GM23338 (cell line): ENCODE results near the gene NPAS3.

Experiments used
- CREB1 ChIP-seq: fragments of 250-450 bp; sonication (Bioruptor Pico); IDR thresholded peaks from 2 replicates; pipeline ENCODE4 v1.5.0; 2020; ENCODE audit warnings: low read depth, mild to moderate bottlenecking, moderate library complexity
- CTCF ChIP-seq, 2 experiments: fragments of 200-600 bp in 1 of 2; sonication (generic) in 1 of 2; conservative IDR thresholded peaks; 2 replicates each; pipeline versions ENCODE4 v1.5.1 to v1.6.1; 2016 to 2017; ENCODE audit warnings: antibody characterized with exemption in 2 of 2, low read depth in 2 of 2, mild to moderate bottlenecking in 2 of 2, moderate library complexity in 1 of 2
- ETS1 ChIP-seq: IDR thresholded peaks from 2 replicates; pipeline ENCODE4 v1.6.1; 2016; ENCODE audit warnings: antibody characterized with exemption
- EZH2 ChIP-seq: fragments of 200-600 bp; sonication (generic); IDR thresholded peaks from one replicate; pipeline ENCODE4 v1.8.0; 2017; ENCODE audit warnings: antibody characterized with exemption, mild to moderate bottlenecking, low read depth; ENCODE audit not compliant: unreplicated experiment
- EZH2phosphoT487 ChIP-seq: fragments of 200-600 bp; sonication (generic); IDR thresholded peaks from one replicate; pipeline ENCODE4 v1.8.1; 2018; ENCODE audit warnings: antibody characterized with exemption; ENCODE audit not compliant: unreplicated experiment
- JUNB ChIP-seq: IDR thresholded peaks from one replicate; pipeline ENCODE4 v1.6.1; 2016; ENCODE audit warnings: antibody characterized with exemption; ENCODE audit not compliant: unreplicated experiment
- NANOG ChIP-seq: IDR thresholded peaks from 2 replicates; pipeline ENCODE4 v1.6.1; 2016; ENCODE audit warnings: antibody characterized with exemption, borderline replicate concordance
- POLR2AphosphoS5 ChIP-seq: IDR thresholded peaks from 2 replicates; pipeline ENCODE4 v1.6.1; 2016; ENCODE audit warnings: antibody characterized with exemption, low read depth
- REST ChIP-seq: IDR thresholded peaks from one replicate; pipeline ENCODE4 v1.6.1; 2018; ENCODE audit warnings: antibody characterized with exemption; ENCODE audit not compliant: unreplicated experiment
- ZNF114 ChIP-seq: fragments of 250-450 bp; sonication (Bioruptor Pico); IDR thresholded peaks from 2 replicates; pipeline ENCODE4 v1.5.0; 2020; ENCODE audit warnings: mild to moderate bottlenecking, moderate library complexity

GRCh38 chr14:33606591-33606990 lies 667.9 kb downstream of the NPAS3 start:
- TF ChIP-seq REST (no peak), CTCF (conservative IDR thresholded peaks at IDR 0.05; ENCODE audit: low read depth in 2 of 2) (no peak), EZH2phosphoT487 (no peak), CREB1 (CRISPR knock-in tag) (no peak), EZH2 (no peak), POLR2AphosphoS5 (no peak), JUNB (no peak), ETS1 (no peak), ZNF114 (CRISPR knock-in tag) (no peak), NANOG (no peak)
